ENCODE measurements around the gene SRGAP3.
"Not testable (repeated sequence)": the region's sequence is repeated elsewhere in the genome, so short reads cannot be mapped to it uniquely, and the experiment has no call there.

SRGAP3 gene

DNA sequence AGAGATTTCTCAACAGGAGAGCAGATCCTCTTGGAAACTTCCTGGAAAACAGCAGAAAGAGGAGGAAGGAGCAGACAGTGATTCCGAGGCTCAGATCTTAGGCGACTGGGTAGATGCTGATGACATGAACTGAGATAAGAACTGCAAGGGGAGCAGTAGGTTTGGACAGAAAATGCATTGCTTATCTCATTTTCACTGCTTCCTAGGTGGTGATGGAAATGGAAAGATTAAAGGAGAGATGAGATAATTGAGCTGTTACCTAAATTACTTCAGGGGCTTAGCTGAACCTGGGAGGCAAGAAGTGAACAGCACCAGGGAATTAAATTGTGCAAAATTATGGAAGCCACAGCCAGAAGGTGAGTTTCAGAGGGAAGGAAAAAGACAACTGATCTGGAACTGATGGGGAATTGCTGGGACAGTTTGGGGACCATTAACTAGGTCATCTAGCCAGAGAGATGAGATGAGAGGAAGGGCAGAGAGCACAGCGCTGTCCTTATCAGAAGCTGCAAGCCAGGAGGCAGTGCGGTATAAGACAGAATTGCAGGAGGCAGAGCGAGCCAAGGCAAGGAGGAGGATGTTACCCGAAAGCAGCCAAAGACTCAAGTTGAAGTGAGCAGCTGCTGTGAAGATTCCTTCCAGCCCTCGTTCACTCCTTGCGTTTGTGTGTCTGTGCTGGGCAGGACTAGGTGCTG, 140.4 kb downstream of the SRGAP3 start:
- H3K4me3 ChIP-seq (ENCODE audit: low read depth, low read length), result no peak overlapping the region
- DNase-seq (ENCODE audit: low read depth), result no peak

GRCh38 chr3:9107738-9108137, 141.7 kb downstream of the SRGAP3 start:
- DNase-seq (ENCODE audit: low read depth), result no peak
- no peak overlapping the region for H3K4me3 ChIP-seq (ENCODE audit: low read depth, low read length)

DNA sequence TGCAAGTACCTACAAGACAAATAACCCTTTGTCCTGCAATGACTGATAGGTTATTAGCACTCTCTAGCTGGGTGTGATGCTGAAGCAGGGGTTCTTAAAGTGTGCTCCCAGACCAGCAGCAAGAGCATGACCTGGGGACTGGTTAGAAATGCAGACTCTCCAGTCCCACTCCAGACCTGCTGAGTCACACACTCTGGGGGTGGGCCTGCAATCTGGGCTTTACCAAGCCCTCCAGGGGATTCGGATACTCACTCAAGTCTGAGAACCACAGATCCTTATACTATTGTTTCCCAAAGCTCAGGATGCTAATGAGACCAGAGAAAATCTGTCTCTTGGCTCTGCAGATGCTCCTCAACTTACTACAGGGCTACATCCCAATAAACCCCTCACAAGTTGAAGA, 144.0 kb downstream of the SRGAP3 start:
- H3K4me3 ChIP-seq (ENCODE audit: low read depth, low read length), result no peak overlapping the region
- DNase-seq (ENCODE audit: low read depth), result peak; percentile 44

DNA sequence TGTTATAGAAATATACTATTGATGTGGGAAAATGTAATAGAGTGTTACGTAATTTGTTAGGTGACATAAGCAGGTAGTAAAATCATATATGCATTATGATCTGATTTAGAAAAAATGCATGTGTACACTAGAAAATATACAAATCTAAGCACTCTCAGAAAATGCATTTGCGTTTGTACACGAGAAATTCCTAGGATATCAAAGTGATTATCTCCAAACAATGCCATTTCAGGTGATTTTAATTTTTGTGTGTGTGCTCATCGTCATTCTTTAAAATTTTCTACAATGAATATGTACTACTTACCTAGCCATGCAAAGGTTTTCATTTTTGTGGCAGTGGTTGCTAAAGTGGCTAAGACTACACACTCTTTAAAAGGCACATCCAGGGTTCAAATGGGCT, 145.3 kb downstream of the SRGAP3 start:
- DNase-seq (ENCODE audit: low read depth), result no peak
- no peak overlapping the region for H3K4me3 ChIP-seq (ENCODE audit: low read depth, low read length)

DNA sequence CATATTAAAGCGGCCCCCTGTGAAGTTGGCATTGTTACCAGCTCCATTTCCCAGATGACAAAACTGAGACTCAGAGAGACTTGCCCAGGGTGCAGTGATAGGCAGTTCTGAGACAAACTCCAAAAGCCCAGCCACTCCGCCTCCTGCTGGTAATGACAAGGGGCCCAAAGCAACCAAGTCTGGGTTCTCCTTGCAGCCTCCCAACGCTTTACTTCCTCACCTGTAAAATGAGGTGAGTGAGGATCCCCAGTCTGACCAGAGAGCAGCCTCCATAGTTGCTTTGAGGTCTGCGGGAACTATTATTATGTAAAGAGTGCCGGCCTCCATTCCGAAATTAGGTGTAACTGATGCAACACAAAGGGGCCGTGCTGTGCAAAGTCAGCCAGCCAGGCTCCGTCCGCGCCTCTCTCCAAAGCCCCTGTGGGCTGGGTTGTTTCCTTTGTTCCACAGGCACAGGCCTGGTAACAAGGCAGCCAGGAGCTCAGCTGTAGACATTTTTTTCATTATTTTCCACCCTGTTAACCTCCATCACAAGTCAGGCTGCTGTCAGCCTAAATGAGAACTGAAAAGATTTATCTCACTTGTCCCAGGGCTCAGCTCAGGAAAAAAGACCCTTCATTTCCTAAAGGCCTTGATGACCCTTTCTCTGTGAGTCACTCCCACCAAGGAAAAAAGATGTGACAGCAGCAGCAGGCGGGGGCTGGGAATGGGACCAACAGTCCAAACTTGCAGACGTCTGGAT, 147.0 kb downstream of the SRGAP3 start:
- H3K4me3 ChIP-seq (ENCODE audit: low read depth, low read length), result no peak overlapping the region
- no peak for DNase-seq (ENCODE audit: low read depth)

- no peak for DNase-seq (ENCODE audit: low read depth)
- no peak overlapping the region for H3K4me3 ChIP-seq (ENCODE audit: low read depth, low read length)
Measured at GRCh38 chr3:9101286-9101685, 148.2 kb downstream of the SRGAP3 start.

DNA sequence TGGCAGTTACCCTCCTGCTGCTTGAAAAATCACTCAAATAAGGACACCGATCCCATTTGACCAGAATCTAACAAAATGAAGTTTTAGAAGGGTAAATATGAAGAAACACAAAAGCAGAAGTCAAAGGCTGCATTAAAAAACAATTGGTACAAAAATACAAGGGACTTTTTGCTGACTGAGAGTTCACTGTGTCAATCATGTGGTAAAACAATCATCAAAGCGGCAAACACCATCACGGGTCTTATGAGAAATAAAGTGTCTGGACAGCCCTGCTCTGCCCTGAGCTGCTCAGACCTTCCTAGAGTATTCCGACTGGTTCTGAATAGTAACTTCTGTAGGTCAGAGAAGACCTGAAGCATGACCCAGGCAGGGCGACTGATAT, 148.9 kb downstream of the SRGAP3 start:
- no peak for DNase-seq (ENCODE audit: low read depth)
- no peak overlapping the region for H3K4me3 ChIP-seq (ENCODE audit: low read depth, low read length)

DNA sequence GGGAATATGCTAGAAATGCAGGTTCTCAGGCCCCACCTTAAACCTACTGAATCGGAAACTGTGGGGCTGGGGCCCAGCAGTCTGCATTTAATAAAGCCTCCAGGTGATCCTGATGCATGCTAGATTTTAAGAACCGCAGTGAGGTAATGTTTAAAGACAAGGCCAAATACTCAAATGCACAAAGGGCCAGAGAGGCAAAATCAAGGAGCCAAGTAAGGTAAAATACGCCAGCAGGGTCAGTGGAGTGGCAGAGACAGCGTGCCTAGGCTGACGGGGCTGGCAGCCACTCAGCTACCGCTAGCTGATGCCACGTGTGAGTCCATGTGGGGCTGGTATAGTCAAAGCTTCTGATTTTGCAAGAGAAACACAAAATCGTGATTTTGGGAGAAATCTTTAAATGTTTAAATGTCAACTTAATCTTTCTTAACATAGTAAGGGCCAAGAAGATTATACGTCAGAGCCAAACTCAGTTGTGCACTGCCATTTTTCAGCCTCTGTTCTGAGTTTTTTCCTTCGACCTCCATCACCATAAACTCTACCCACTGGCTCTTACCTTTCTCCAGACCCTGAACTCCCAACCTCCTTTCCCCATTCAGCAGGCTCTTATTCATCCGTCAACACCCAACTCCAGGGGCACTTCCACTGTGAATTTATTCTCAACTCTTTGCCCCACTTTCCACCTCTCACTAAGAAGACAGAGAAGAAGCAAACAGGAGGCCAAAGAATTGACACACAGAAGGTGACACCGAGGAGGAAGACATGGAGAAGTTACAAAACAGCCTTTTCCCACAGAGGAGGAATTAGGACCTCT, 149.5 kb downstream of the SRGAP3 start:
- no peak overlapping the region for H3K4me3 ChIP-seq (ENCODE audit: low read depth, low read length)
- DNase-seq (ENCODE audit: low read depth), result no peak

- DNase-seq (ENCODE audit: low read depth), result no peak
- H3K4me3 ChIP-seq (ENCODE audit: low read depth, low read length), result no peak overlapping the region
Measured at GRCh38 chr3:9098716-9099675, 150.4 kb downstream of the SRGAP3 start.

DNA sequence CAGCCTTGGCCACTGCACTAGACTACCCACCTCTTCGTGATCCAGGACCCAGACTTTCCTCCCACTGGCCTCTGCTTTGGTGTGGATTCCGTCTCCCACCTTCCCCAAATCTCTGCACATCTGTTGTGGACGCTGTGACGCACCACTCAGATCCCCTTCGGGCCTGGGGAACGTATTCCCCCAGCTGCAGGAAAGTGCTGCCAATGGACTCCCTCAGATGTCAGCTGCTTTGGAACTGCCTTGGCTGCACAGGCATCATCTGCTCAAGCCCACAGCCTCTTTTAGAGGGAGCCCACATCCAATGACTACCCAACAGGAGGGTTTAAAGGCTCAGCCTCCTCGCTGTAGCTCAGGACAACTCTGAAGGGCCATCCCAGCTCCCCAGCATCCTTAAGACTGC, 152.0 kb downstream of the SRGAP3 start:
- no peak overlapping the region for H3K4me3 ChIP-seq (ENCODE audit: low read depth, low read length)
- DNase-seq (ENCODE audit: low read depth), result no peak

GRCh38 chr3:9091486-9092235, 157.8 kb downstream of the SRGAP3 start:
- H3K4me3 ChIP-seq (ENCODE audit: low read depth, low read length), result no peak overlapping the region
- no peak for DNase-seq (ENCODE audit: low read depth)

DNA sequence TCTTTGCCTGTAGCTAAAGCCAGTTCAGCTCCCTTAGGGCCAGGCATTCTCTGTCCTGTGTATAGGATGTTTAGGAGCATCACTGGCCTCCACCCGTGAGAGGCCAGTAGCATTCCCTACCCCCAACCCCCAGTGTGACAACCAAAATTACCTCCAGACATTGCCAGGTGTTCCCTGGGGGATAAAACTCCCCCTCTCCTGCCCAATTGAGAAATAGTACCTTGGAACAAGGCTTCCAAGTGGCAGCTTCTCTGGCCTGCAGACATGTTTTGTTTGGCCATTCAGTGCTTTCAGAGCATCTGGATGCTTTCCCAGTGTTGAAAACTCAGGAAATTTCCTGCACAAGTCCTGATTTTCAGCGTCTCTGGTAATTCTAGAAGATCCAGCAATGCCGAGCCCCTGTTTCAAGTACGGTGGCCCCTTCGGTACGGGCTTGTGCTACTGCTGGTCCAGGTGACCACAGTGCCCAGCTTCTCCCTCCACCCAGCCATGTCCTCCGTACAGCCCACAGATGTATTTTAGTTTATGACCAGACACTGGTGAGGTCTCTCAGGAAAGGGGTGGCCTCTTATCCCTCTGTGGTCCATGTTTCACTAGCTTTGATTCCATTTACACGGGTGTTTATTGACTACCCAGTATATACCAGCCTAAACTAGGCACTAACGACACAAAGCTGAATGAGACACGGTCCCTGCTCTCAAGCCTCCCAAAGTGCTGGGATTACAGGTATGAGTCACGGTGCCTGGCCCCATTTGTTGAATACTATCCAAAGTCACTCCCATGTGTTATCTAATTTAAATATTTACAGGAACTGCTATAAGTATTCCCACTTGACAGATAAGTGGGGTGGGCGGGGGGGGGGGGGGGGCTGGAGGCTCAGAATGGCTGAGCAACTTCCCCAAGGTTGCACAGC, 160.7 kb downstream of the SRGAP3 start:
- peak; percentile 21 for DNase-seq (ENCODE audit: low read depth)

DNA sequence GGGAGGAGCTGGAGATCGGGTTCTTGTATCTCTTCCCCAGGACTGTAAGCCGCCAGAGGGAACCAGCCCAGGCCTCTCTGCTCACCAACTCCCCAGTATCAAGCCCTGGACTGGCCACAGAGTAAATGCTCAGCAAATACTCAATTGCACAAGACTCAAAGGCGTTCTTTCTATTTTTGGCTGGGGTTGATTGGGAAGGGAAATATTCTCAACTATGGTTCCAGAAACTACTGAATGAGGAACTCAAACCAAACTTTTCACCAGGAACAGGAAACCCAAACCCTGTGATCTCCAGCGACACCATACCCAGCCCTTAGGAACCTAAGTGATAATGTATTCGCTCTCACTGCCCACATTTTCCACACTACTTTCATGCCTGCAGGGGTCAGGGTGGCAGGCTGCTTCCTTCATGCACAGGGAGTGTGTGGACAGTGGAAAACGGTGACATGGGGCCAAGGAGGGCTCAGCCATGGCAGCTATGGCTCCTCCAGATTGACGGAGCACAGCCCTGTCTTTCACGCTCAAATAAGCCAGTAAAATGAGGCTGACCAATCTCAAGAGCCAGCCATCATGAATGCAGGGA, 161.5 kb downstream of the SRGAP3 start:
- no peak for DNase-seq (ENCODE audit: low read depth)
- H3K4me3 ChIP-seq (ENCODE audit: low read depth, low read length), result no peak overlapping the region

More for the DNA sequence above, 160.7 kb downstream of the SRGAP3 start:
- no peak overlapping the region for H3K4me3 ChIP-seq (ENCODE audit: low read depth, low read length)

GRCh38 chr3:9085428-9085827, 164.0 kb downstream of the SRGAP3 start:
- not testable (repeated sequence) for H3K4me3 ChIP-seq (ENCODE audit: low read depth, low read length); DNase-seq (ENCODE audit: low read depth)

DNA sequence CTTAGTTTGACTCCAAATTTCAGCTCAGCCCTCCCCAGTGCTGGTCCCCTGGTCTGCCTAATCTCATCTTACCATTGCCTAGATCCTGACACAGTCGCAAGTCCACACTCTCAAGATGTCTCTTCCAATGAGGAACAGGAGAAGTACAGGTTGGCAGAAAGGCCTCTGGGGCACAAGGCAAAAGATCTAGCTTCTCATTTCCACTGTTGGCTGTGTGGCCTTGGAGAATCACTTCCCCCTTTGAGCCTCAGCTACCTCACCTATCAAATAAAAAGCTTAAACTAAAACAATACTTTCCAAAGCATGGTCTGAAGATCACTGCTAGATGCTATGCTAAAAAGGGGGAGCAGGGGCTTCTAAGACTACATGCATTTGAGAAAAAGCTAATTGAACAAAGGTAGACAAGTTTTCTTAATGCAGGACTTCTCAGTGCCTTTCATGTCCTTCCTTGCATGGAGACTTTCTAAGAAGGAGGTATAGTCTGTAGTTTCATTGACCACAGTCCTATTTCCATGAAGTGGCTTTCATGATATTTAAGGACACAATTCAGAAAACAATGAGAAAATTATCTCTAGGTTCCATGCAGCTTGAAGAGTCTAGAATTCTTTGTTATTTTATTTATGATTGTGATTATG, 168.1 kb downstream of the SRGAP3 start:
- H3K4me3 ChIP-seq (ENCODE audit: low read depth, low read length), result no peak overlapping the region
- no peak for DNase-seq (ENCODE audit: low read depth)

DNA sequence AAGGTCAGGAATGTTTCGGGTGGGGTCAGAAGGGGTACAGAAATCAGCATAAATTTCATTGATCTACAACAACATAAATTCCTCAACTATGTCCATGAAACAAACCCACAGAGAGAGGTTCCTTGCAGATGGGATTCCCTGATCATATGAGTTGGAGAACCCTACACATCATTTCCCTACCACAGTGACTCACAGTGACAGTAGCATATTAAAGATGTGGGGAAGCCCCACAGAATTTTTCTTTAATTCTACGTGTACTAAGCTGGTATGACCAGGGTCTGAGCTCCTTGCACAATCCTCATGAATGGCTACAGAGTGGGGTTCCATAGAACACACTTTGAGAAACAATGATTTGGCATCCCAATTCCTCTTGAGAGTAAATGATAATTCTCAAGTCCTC, 169.3 kb downstream of the SRGAP3 start:
- no peak overlapping the region for H3K4me3 ChIP-seq (ENCODE audit: low read depth, low read length)
- DNase-seq (ENCODE audit: low read depth), result no peak

- DNase-seq (ENCODE audit: low read depth), result no peak
- no peak overlapping the region for H3K4me3 ChIP-seq (ENCODE audit: low read depth, low read length)
Measured at GRCh38 chr3:9079676-9080075, 169.8 kb downstream of the SRGAP3 start.
